Colon (tissue), 2 donors: Measurements from ENCODE around the gene IRF8.
"Not testable (repeated sequence)": the region's sequence is repeated elsewhere in the genome, so short reads cannot be mapped to it uniquely, and the experiment has no call there.

Experiments
- FAIRE-seq: peaks from 2 replicates; lab custom pipeline; 2012; peaks lifted over from hg19 to GRCh38; lab: Jason Lieb, UNC
- donor health status: control.
- donor health status: control.

Gene IRF8

GRCh38 chr16:85897382-85897781 is 1.6 kb upstream of the IRF8 start:
- no peak for FAIRE-seq

DNA sequence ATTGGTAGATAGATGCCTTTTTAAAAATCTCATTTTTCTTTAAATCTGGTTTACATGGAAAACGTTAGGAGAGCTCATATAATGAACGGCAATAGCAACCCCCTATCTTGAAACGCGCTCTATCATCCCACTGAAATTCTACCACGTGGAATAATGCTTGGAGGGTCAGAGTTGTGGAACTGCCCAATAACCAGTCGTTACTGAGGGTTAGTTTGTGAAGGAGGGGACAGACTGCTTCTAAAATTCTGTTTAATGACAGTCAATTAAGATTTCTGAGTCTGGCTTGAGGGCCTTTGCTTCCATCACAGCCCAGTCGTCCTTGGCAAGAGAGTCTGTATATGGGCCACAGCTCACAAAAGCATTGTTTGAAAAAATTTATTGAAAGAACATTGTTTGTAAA is 482 bp downstream of the IRF8 start:
- no peak for FAIRE-seq

GRCh38 chr16:85900027-85900792 is 1.2 kb downstream of the IRF8 start:
- no peak for FAIRE-seq

- FAIRE-seq, result no peak
Observed at GRCh38 chr16:85901110-85901509, 2.1 kb downstream of the IRF8 start.

GRCh38 chr16:85901773-85902365 is 2.9 kb downstream of the IRF8 start:
- FAIRE-seq, result no peak

DNA sequence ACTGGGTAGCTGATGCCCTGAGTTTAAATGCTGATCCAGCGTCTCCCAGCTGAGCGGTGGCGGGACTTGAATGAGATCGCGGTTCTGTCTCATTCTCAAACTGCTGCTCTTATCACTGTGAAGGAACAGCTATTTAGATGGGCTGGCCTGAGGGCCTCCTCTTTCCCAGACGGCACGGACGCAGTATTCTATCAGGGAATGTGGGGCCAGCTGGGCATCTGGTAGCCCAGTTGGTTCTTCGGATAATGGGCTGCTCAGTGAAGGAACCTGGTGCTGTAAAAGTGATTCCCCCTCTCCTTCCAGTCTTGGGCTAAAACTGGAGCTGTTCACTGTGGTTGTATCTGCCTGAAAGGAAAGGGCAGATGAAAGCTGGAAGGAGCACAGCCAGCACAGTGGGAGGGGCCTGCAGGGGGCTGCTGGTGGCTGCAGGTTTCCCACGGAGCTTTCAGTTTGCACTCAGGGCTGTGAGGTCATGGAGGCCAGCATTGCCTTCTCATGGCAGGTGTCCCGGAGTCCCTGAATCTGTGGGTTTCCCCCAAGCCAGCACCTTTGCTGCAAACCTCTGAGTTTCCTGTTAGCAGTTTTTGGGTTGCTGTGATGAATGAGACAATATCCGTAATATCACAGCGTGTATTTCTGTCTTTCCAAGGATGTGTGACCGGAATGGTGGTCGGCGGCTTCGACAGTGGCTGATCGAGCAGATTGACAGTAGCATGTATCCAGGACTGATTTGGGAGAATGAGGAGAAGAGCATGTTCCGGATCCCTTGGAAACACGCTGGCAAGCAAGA is 3.6 kb downstream of the IRF8 start:
- FAIRE-seq, result no peak

GRCh38 chr16:85903559-85903958 is 4.6 kb downstream of the IRF8 start:
- FAIRE-seq, result no peak

DNA sequence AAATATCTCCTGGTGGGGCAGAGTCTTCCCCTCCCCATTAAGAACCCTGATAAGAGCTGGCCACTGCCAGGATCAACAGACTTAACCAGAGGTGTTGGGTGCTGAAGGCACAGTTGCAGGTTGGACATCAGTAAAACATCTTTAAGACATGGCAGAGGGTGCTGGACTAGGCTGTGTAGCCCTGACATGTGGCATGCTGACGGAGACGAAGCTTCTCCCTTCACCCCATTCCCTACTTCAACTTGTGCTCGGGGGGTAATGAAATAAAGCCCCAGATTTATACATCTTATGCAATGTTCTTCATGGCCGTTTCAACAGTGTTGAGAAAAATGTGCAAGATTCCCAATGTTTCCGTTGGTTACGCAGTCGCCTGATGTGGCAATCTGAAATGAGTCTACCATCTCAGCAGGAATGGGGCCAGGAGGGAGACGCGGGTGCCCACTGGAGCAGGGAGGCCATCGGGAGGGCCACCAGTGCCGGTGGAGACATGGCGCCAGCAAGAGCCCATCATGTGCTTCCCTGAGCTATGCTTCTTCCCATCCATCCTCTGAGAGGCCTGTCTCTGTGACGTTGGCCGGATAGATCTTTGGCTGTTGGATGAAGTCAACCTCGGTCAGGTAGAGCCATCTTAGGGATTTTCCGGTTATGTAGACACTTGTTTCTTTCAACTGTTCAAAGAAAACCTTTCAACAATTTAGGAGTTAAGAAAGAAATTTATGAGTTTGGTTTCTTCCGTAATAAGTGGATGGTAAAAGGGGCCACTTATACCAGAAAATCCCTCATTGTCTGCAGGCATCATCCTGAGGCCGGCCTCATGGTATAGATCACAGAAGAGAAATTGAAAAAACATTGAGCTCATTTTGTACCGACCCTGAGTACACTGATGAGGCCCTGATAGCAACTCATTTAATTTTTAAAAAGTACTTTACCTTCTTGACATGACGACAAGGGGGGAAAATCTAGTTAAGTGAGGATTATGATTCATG is 6.4 kb downstream of the IRF8 start:
- FAIRE-seq, result no peak

DNA sequence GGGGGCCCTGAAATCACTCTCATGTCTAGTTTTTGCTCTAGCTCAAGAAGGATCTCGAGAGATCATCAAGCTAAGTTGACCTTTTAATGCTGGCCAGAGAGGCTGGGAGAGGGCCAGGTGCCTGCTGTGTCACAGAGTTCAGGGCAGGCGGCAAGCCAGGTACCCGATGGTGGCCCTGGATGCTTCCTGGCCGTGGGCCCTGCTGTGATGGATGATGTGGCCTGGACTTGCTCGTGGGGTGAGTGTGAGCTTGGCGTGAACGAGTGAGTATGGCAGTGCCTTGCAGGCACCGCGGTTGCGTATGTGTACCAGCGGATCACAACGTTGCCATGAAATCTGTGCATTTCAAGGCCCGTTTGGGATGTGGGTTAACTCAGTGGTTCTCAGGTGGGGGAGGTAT is 7.4 kb downstream of the IRF8 start:
- FAIRE-seq, result no peak

GRCh38 chr16:85907231-85907630 is 8.3 kb downstream of the IRF8 start:
- FAIRE-seq, result not testable (repeated sequence)

DNA sequence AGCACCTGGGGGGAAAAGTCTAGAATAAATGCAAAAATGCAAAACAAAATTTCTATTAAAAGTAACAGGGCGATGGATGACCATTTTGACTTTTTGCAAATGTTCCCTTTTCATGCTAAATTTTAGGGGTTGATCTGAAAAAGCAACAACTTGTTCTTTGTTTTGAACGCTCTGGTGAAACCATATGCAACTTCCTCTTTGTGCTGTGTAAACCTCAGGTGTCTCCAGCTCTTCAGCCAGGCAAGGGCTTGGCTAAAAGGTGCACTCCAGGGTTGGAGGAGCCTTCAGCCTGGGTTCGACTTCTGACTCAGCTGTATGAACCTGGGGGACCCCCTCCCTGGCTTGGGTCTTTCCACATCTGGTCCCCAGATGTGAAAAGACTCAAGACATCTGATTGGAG is 9.5 kb downstream of the IRF8 start:
- FAIRE-seq, result no peak

DNA sequence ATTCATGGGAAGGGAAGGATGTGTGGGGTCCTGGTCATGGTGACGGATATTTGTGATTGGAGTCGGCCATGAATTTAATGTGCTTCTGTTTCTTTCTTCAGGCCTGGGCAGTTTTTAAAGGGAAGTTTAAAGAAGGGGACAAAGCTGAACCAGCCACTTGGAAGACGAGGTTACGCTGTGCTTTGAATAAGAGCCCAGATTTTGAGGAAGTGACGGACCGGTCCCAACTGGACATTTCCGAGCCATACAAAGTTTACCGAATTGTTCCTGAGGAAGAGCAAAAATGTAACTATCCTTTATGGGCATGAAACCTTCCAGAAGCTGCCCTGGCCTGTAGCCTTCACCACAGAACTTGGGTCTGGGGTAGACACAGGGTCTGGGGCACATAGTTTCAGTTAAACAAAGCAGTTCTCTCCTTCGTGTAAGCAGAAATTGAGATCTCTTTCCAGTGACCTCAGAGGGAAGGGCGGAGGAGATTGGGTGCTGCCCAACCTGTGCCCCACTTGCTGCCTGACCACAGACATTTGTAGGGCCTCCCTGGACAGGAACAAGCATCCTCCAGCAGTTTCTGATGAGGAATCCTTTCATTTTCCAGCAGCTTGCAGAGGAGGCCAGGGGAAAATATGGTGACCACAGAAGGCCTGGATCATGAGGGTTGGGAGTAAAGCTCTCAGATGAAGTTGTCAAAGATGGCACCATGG is 10.1 kb downstream of the IRF8 start:
- no peak for FAIRE-seq

GRCh38 chr16:85909932-85910853 is 11.2 kb downstream of the IRF8 start:
- no peak for FAIRE-seq

DNA sequence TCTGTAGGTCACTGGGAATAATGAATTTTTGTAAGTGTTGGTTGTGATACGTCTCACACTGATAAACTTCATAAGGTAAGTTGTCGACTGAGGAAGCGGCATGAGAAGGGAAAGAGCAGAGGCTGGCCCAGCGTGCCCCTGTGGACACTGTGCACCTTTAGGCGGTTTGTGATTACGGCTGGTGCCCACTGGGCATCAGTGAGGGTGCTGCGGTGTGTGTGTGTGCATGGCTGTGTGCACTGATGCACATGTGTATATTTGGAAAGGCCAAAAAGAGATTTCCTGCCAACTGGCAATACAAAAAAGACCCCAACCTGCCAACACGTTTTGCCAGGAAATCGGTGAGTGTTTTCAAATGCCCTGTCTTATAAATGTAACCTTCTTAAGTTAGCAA is 11.9 kb downstream of the IRF8 start:
- no peak for FAIRE-seq

GRCh38 chr16:85911251-85911930 is 12.4 kb downstream of the IRF8 start:
- FAIRE-seq, result no peak

DNA sequence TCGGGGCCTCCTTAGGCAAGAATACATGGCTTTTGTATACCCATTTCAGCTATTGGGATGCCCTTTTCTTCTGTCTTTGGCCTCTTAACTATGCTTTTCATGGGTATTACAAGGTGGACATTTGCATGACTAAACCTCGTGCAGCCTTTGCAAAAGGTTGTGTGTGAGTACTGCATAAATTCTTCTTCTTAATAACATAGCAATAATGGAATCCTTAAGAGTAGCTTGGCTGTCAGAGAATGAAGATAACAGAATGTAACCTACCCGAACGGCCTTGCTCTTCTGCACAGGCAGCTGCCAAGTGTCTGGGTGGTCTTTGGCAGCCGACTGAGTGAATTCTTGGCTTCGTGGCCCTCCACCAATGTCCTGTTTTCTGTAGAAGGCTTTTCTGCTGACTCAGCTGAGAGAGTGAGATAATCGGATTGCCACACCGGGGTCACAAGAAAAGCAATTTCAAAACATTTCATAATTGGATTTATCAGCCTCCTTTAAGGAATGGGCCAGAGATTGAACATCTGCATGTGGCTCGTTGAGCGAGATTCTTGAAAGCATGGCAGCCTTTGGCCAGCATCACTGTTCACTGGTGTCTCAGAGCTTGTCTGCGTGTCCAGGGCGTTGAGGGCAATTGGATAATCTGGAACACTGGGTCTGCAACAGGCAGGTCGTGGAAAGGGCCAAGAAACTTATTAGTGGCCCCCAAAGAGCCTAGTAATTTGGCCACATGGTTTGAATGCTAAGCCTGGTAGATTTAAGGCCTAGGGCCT is 13.4 kb downstream of the IRF8 start:
- FAIRE-seq, result no peak

DNA sequence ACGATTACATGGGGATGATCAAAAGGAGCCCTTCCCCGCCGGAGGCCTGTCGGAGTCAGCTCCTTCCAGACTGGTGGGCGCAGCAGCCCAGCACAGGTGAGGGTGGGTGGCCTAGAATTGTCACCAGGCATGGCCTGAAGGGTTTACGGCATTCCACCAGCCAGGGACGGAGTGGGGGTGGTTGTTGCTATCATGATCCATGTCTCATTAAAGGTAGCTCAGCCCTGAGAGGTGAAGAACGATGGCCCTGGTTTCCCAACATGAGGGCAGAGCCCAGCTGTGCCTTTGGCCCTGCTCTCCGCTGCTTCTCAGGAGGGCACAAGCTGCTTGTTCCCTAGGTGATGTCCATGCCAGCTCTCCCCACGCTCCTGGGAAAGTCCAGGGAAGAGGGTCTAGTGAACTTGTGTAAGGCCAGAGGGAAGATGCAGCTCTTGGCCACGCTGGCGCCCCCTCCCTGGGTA is 14.2 kb downstream of the IRF8 start:
- FAIRE-seq, result no peak

DNA sequence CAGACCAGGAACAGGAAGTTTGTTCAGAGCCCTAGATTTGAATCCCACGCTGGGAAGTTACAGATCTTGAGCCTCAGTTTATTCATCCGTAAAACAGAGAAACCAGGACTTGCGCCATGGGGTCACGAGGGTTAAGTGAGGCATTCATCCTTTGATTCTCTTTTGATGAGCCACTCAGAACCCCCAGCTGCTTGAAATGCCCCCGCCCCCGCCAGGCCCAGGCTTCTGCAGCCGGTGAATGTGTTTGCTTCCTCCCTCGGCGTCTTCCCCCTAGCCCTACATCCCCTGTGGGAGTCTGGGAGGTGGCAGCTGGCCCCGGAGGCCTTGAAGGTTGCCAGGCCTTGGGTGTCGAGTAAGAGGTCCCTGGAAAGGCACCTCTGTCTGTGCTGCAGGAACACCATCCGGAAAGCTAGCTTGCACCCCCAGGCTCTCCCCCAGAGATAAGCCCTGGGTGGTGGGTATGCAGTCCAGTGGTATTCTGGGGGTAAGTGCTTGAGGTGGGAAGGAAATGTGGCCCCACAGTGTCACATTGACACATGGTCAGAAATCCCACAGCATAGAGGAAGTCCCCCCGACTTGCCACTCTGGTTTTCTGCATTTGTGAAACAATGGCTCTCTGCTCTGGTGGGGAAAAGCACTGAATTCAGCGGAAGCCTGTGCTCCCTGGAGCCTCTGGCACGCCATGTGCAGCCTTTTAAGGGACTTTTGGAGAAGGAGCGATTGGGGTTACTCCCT is 14.9 kb downstream of the IRF8 start:
- FAIRE-seq, result no peak
